Tibial nerve (tissue), 3 donors: ENCODE measurements around the gene EXTL1.

ENCODE experiments used
- CTCF ChIP-seq, 5 experiments: fragments of 200-600 bp in 3 of 5; fragments of 450-650 bp in 2 of 5; sonication (generic) in 3 of 5; IDR thresholded peaks; one replicate each; pipeline ENCODE4 v1.5.1; 2016 to 2019; ENCODE audit warnings: antibody characterized with exemption in 5 of 5, mild to moderate bottlenecking in 3 of 5, moderate library complexity in 2 of 5
- POLR2A ChIP-seq, 2 donors: fragments of 450-650 bp; IDR thresholded peaks; one replicate each; pipeline ENCODE4 v1.6.1; 2017; ENCODE audit warnings: antibody characterized with exemption in 2 of 2, mild to moderate bottlenecking in 2 of 2, moderate library complexity in 2 of 2

GRCh38 chr1:26066160-26066559 is 44.6 kb downstream of the EXTL1 start:
- no peak for TF ChIP-seq CTCF (IDR thresholded peaks at IDR 0.05)
- no peak for TF ChIP-seq POLR2A (IDR thresholded peaks at IDR 0.05)
